Glomerular visceral epithelial cell (primary cell): ENCODE data around the gene C1QA.
"Not testable (repeated sequence)": the region's sequence is repeated elsewhere in the genome, so short reads cannot be mapped to it uniquely, and the experiment has no call there.

Source experiments
- DNase-seq: peaks from one replicate; pipeline ENCODE4 v3.0.0-alpha.2; 2016; ENCODE audit errors: extremely low spot score

Gene C1QA

DNA sequence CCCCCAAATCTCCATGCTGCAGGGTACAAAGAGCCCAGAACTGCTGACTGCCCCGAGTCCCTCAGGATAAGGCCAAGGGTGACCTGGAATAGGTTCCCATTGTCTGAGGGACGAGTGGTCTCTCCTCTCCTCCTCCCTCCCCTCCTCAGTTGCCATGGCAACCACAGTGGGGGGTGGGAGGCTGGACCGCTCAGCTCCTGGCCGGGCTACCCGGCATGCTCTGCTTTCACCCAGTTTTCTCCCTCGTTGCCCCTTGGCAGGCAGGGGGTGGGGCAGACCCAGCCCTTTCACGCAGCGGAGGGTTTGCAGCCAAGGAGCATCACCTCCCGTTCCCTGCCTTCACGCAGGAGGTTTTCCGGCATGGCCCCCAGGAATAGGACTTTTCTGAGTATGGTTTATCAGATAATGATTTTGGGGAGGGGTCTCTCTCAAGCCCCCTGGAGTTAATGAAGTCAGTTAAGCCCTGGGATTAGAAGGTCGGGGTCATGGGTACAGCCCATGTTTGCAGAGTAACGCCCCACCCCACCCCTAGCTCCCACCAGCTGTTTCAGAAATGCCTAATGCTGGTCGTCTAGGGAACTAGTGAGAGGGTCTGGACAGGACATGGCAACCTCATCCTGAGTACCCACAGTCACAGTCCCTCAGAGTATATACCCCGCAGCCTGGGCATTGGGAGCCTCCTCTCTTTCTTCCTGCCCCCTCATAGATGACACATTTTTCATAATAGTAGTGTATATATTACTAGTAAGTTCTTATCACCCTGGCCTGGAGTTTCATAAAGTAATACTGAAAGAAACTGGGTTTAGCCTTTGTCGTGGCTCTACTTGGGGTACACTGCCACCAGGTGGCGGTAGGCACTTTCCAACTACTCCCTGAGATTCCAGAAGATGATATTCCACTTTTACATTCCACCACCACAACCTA, 37.3 kb downstream of the C1QA start:
- peak; percentile 57 for DNase-seq

DNA sequence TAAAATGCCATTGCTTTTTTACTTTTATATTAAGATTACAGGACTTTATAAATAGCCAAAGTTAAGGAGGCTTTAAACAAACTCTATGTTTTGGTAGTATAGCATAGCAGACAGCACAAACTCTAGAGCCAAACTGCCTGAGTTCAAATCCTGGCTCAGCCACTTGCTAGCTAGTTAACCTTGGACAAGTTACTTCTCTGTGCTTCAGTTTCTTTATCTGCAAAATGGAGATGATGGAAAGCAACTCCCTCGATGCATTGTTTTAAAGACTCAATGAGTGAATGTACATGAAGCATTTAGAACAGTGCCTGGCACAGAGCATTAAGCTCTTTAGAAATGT, 38.0 kb downstream of the C1QA start:
- DNase-seq = no peak

DNA sequence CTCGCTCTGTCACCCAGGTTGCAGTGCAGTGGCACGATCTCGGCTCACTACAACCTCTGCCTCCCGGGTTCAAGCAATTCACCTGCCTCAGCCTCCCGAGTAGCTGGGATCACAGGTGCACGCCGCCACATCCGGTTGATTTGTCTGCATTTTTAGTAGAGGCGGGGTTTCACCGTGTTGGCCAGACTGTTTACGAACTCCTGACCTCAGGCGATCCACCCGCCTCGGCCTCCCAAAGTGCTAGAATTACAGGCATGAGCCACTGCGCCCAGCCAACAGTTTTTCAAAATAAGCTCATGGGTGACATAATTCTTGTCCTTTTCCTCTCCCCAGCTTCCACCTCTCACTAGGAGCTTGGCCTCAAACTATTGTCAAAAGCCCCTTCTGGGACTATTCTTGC, 39.7 kb downstream of the C1QA start:
- not testable (repeated sequence) for DNase-seq

DNA sequence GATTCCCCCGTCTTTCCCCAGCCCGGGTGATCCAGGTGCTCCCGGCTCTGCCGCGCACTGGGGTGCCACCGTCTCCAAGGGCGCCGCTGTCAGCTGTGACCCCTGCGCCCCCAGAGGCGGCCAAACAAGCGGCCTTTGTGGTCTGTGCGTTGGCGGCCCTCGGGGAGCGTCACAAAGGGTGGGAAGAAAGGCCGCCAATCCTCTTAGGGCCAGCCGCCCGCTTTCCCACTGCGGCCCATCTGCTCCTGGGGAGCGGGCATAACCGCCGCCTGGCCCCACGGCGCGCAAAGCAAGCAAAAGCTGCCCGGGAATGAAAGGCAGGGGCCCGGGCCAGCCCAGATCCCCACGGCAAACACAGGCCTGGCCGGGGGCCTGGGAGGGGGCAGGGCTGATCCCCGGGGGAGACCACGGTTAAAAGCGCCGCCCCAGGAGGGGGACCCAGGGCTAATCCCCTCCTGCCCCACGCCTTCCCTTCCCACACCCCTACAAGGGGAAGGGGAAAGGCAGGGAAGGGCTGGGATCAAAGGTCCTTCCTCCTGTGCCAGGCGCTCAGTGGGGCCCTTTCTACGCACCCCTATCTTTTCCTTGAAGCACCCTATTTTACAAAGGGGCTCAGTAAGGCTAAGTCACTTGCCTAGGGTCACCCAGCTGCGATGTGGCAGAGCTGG, 40.6 kb downstream of the C1QA start:
- no peak for DNase-seq

DNA sequence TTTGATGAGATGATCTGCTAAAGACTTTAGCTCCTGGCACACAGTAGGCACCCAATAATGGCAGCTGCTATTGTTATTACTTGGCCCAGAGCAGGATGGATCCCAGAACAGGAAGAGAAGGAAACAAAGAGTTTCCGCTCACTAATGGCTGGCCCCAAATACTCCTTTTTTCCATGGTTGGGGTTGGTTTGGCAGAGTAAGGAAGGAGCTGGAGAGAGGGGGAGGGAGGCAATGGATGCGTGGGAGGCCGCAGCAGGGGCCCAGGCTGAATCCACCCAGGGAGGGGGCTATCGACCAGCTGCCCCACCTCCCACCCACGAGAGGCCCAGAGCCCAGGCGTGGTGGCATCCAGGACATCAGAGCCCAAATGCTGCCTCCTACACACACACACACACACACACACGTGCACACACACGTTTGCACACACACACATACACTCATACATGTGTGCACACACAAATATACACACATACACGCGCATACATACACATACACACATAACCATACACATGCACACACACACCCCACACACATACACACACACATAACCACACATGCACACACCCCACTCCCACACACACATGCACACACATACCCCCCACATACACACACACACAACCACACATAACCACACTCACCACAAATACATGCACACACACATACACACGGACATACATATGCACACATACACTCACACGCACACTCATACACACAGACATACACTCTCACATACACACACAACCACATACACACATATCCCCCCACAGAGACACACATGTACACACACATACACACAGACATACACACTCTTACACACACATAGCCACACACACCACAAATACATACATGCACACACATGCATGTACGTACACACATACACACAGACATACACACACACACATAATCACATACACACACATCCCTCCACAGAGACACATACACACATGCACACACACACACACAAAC, 41.8 kb downstream of the C1QA start:
- no peak for DNase-seq

DNA sequence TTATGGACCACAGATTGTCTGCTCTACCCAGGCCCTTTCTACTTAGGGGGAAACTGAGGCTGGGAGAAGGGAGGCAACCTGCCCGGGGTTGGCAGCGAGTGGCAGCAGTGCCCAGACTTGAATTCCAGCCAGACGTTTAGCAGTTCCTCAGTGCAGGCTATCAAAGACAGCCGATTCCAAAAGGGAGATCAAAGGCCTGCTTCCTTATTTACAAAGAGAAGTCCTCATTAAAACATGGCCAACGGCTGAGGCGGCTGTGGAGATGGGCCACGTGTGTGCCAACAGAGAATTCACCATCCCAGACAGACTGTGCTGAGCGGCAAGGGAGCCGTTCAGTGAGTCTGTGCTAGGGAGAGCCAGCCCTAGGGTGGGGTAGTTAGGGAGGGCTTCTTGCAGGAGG, 44.3 kb downstream of the C1QA start:
- DNase-seq = no peak

DNA sequence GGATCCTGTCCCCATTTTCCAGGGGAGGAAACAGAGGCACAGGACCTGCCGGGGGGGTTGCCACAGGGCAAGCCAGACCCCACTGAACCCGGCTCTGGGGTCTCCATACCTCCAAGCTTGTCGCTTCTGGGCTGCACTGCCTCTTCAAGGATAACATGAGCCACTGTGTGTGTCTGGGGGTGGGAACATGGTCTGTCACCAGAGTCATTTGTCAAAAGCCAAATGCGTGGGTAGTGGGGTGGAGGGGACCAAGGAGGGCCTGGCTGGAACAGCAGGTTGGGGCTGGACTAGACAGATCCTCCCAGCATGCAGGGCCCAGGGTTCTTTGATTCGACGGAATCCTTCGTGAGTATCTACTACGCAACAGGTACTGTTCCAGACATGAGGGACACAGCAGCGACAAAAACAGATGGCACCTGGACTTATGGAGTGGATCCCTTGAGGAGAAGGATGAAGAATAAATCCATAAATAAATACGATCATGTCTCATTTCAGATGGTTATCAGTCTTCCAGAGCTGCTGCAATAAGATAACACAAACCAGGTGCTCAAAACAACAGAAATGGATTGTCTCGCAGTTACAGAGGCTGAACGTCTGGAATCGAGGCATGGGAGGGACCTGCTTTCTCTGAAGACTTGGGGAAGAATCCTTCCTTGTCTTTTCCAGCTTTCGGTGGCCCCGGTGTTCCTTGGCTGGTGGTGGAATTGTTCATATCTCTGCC, 45.3 kb downstream of the C1QA start:
- DNase-seq = no peak

DNA sequence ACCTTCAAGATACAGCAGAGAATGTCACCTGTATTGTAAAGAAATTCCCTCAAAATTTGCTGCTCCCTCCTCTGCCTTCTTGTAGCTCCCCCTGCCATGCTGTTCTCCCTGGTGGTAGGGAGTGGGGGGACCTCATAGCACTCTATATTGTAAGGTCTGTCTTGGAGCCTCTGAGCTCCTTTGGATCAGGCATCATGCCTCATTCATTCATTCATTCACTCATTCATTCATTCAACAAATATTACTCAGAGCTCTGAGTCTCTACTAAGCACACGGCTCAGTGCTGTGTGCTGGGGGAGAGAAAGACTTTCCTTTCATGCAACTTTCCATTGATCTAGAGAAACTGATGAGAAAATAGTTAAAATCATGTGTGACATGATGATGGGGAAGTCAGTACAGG, 47.1 kb downstream of the C1QA start:
- no peak for DNase-seq

DNA sequence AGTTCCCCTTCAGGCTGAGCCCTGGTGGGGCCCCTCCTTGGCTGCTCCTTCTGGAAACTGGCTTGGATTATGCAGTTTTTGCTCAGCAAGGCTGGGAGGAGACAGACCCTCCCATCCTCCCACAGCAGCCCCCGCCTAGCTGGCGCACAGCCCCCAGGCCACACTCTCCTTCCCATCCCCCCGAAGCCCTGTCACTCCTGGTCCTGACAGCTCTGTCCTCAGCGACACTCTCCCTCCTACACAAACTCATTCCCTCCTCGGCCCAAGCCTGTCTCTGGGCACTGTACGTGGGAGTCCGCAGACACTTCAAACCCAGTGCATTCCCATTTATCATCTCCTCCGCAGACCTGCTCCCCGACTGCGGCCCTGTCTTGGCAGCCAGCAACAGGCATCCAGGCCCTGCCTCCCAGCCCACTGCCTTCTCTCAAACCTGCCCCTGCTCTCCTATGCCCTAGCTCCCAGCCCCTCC, 49.2 kb downstream of the C1QA start:
- no peak for DNase-seq

DNA sequence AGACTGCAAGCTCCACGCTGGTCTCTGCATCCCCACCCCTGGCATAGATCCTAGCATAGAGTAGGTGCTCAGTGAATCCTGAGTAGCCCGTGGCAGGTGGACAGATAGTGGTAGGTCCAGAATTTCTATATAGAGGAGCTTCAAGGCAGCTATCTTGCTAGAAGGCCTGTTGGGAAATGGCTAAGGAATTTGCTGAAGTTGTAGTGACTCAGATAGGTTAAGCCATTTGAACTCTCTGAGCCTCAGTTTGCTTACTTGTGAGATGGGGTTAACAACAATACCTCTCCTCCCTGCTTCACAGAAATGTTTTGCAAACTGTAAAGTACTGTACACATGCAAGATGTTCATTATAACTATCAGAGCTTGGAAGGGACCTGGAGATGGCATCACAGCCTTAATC, 50.8 kb downstream of the C1QA start:
- DNase-seq = no peak

DNA sequence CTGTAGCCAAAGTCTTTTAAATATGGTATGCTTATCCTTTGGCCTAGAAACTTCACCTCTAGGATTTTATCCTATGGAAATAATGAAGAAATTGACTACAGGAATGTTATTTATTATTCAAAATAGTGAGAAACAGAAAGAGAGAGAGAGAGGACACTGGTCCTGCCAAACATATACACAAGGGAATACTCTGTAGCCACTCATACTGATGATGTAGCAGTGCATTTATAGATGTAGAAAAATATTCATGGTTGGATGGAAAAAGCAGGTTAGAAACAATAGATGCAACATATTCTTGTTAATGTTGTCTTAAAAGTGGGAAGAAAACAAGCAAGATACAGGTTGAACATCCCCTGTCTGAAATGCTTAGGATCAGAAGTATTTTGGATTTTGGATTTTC, 52.0 kb downstream of the C1QA start:
- DNase-seq = no peak
